HEK293T (cell line): Measurements from ENCODE around the gene ANAPC16.
"Not testable (repeated sequence)": the region's sequence is repeated elsewhere in the genome, so short reads cannot be mapped to it uniquely, and the experiment has no call there.

Experiments used
- CTCF ChIA-PET: fragments of 350-600 bp; formaldehyde crosslinking; extraction: SDS; loops from one replicate; lab custom pipeline; 2021; ENCODE audit warnings: antibody characterized with exemption, inconsistent platforms; lab: Yijun Ruan, JAX
- POLR2A ChIA-PET: fragments of 350-600 bp; formaldehyde crosslinking; extraction: SDS; loops from one replicate; lab custom pipeline; 2020; ENCODE audit warnings: antibody characterized with exemption, inconsistent platforms; lab: Yijun Ruan, JAX
- DNase-seq: peaks from one replicate; pipeline ENCODE4 v3.0.0; 2012; ENCODE audit warnings: mixed read lengths; ENCODE audit errors: extremely low spot score
- ARNT ChIP-seq: fragments of 450-650 bp; IDR thresholded peaks from 2 replicates; pipeline ENCODE4 v1.6.1; 2017; ENCODE audit warnings: mild to moderate bottlenecking
- BHLHE40 ChIP-seq: fragments of 450-650 bp; IDR thresholded peaks from 2 replicates; pipeline ENCODE4 v1.6.1; 2016; ENCODE audit warnings: mild to moderate bottlenecking, moderate library complexity, borderline replicate concordance
- CTBP1 ChIP-seq: fragments of 450-650 bp; IDR thresholded peaks from 2 replicates; pipeline ENCODE4 v1.6.1; 2016; ENCODE audit warnings: borderline replicate concordance
- ELF4 ChIP-seq: fragments of 450-650 bp; IDR thresholded peaks from 2 replicates; pipeline ENCODE4 v1.6.1; 2017; ENCODE audit warnings: antibody characterized with exemption
- FOXA1 ChIP-seq: fragments of 450-650 bp; IDR thresholded peaks from 2 replicates; pipeline ENCODE4 v1.6.1; 2016; ENCODE audit warnings: mild to moderate bottlenecking
- FOXK2 ChIP-seq: fragments of 450-650 bp; IDR thresholded peaks from 2 replicates; pipeline ENCODE4 v1.6.1; 2016; ENCODE audit warnings: mild to moderate bottlenecking
- FOXM1 ChIP-seq: fragments of 450-650 bp; IDR thresholded peaks from 2 replicates; pipeline ENCODE4 v1.6.1; 2017; ENCODE audit warnings: mild to moderate bottlenecking, borderline replicate concordance
- HDGF ChIP-seq: fragments of 450-650 bp; IDR thresholded peaks from 2 replicates; pipeline ENCODE4 v1.6.1; 2017; ENCODE audit warnings: antibody characterized with exemption, borderline replicate concordance
- L3MBTL2 ChIP-seq: fragments of 450-650 bp; conservative IDR thresholded peaks from 2 replicates; pipeline ENCODE4 v1.6.1; 2016; ENCODE audit warnings: mild to moderate bottlenecking
- LEF1 ChIP-seq: fragments of 450-650 bp; IDR thresholded peaks from 2 replicates; pipeline ENCODE4 v1.6.1; 2017; ENCODE audit warnings: mild to moderate bottlenecking, borderline replicate concordance
- NFRKB ChIP-seq: fragments of 450-650 bp; IDR thresholded peaks from 2 replicates; pipeline ENCODE4 v1.6.1; 2016; ENCODE audit warnings: mild to moderate bottlenecking, moderate library complexity
- PKNOX1 ChIP-seq: fragments of 450-650 bp; IDR thresholded peaks from 2 replicates; pipeline ENCODE4 v1.6.1; 2016
- SP1 ChIP-seq: fragments of 450-650 bp; IDR thresholded peaks from 2 replicates; pipeline ENCODE4 v1.6.1; 2017
- SUZ12 ChIP-seq: fragments of 450-650 bp; IDR thresholded peaks from 2 replicates; pipeline ENCODE4 v1.6.1; 2016; ENCODE audit warnings: mild to moderate bottlenecking
- TARDBP ChIP-seq: fragments of 450-650 bp; IDR thresholded peaks from 2 replicates; pipeline ENCODE4 v1.6.1; 2016
- ZNF384 ChIP-seq: fragments of 450-650 bp; IDR thresholded peaks from 2 replicates; pipeline ENCODE4 v1.6.1; 2016

The ANAPC16 gene

GRCh38 chr10:72265508-72265907 is 49.7 kb downstream of the ANAPC16 start:
- DNase-seq, result no peak
- CTCF ChIA-PET, result interaction anchor here (3.5 kb wide), 1 partner anchor 10 kb away, joined by 10 read pairs; no protein-coding TSS in a partner anchor

GRCh38 chr10:72265990-72266865 is 50.4 kb downstream of the ANAPC16 start:
- CTCF ChIA-PET, result interaction anchor here (0.6 to 3.5 kb wide), 3 partner anchors 9 to 24 kb away, joined by 3 to 10 read pairs (median 4); no protein-coding TSS in a partner anchor
- TF ChIP-seq FOXA1 (no peak), ELF4 (no peak), BHLHE40 (no peak), PKNOX1 (no peak), ARNT (no peak), SUZ12 (no peak), FOXM1 (no peak), SP1 (no peak), CTBP1 (no peak), LEF1 (no peak), NFRKB (no peak), HDGF (no peak)
- POLR2A ChIA-PET, result interaction anchor here (0.7 to 3.9 kb wide), 2 partner anchors 8 to 50 kb away, joined by 3 to 56 read pairs; partner anchors contain the start of genes ANAPC16, ASCC1 and DDIT4
- DNase-seq, result no peak

More at GRCh38 chr10:72265508-72265907, 49.7 kb downstream of the ANAPC16 start:
- TF ChIP-seq FOXA1 (no peak), LEF1 (no peak), FOXK2 (no peak), PKNOX1 (no peak), SUZ12 (no peak), CTBP1 (no peak), NFRKB (no peak), ARNT (no peak), BHLHE40 (no peak), FOXM1 (no peak), SP1 (no peak), ELF4 (no peak), L3MBTL2 (no peak), ZNF384 (no peak), TARDBP (no peak), HDGF (no peak)
- POLR2A ChIA-PET, result interaction anchor here (0.7 to 3.9 kb wide), 3 partner anchors 9 to 49 kb away, joined by 3 to 56 read pairs (median 3); partner anchors contain the start of genes ANAPC16, ASCC1 and DDIT4

GRCh38 chr10:72267381-72267780 is 51.6 kb downstream of the ANAPC16 start:
- CTCF ChIA-PET, result interaction anchor here (0.7 kb wide), 2 partner anchors 9 to 25 kb away, joined by 3 to 4 read pairs; no protein-coding TSS in a partner anchor
- POLR2A ChIA-PET, result no interaction called here

GRCh38 chr10:72267819-72268399 is 52.1 kb downstream of the ANAPC16 start:
- no peak for TF ChIP-seq FOXM1
- no peak for TF ChIP-seq PKNOX1
- TF ChIP-seq CTBP1, result no peak
- no peak for TF ChIP-seq ELF4
- no peak for TF ChIP-seq LEF1
- no peak for TF ChIP-seq ARNT
- TF ChIP-seq SUZ12, result no peak
- TF ChIP-seq TARDBP, result no peak
- no peak for TF ChIP-seq NFRKB
- no peak for TF ChIP-seq BHLHE40
- ChIA-PET POLR2A (no interaction called here), CTCF (interaction anchor here (0.7 kb wide), 1 partner anchor 9 kb away, joined by 3 read pairs; no protein-coding TSS in a partner anchor)
- DNase-seq, result no peak

More at GRCh38 chr10:72267381-72267780, 51.6 kb downstream of the ANAPC16 start:
- TF ChIP-seq L3MBTL2, result no peak
- no peak for TF ChIP-seq FOXM1
- TF ChIP-seq FOXA1, result no peak
- no peak for DNase-seq

GRCh38 chr10:72268475-72269200 is 52.8 kb downstream of the ANAPC16 start:
- CTCF ChIA-PET, DNase-seq: not testable (repeated sequence)
- POLR2A ChIA-PET, result interaction anchor here (11.4 kb wide), 1 partner anchor 12 kb away, joined by 317 read pairs; no protein-coding TSS in a partner anchor
